H9 (cell line): Measurements from ENCODE around the gene ALB. TPM values are rescaled to one million over a fixed set of nuclear protein-coding genes. Genes with fewer than 3 reads are reported as not detected.

ENCODE experiments used
- DNase-seq: peaks from one replicate; pipeline ENCODE4 v3.0.0-alpha.2; 2017
- H2AFZ ChIP-seq: one replicate; pipeline ENCODE4 v1.6.1; 2013; ENCODE audit warnings: mild to moderate bottlenecking, low read length, control low read depth, moderate library complexity
- H2AK5ac ChIP-seq: 2 replicates; pipeline ENCODE4 v1.6.1; 2013; ENCODE audit warnings: low read length, control low read depth, mixed read lengths; ENCODE audit not compliant: insufficient read length
- H2BK120ac ChIP-seq: one replicate; pipeline ENCODE4 v1.6.1; 2013; ENCODE audit warnings: low read depth, mild to moderate bottlenecking, low read length, control low read depth, inconsistent platforms; ENCODE audit not compliant: poor library complexity, severe bottlenecking
- H2BK12ac ChIP-seq: 2 replicates; pipeline ENCODE4 v1.6.1; 2013; ENCODE audit warnings: low read length, control low read depth, mixed read lengths, low read depth; ENCODE audit not compliant: insufficient read length
- H2BK15ac ChIP-seq: 2 replicates; pipeline ENCODE4 v1.6.1; 2013; ENCODE audit warnings: low read depth, low read length, control low read depth
- H2BK20ac ChIP-seq: one replicate; pipeline ENCODE4 v1.6.1; 2013; ENCODE audit warnings: low read depth, mild to moderate bottlenecking, low read length, control low read depth, inconsistent platforms; ENCODE audit not compliant: poor library complexity, severe bottlenecking
- H2BK5ac ChIP-seq: 2 replicates; pipeline ENCODE4 v1.6.1; 2013; ENCODE audit warnings: low read length, control low read depth, mixed read lengths; ENCODE audit not compliant: insufficient read length
- H3K14ac ChIP-seq: 2 replicates; pipeline ENCODE4 v1.6.1; 2013; ENCODE audit warnings: low read length, control low read depth; ENCODE audit not compliant: insufficient read depth
- H3K18ac ChIP-seq: 2 replicates; pipeline ENCODE4 v1.6.1; 2013; ENCODE audit warnings: low read depth, mild to moderate bottlenecking, mixed read lengths, low read length, control low read depth; ENCODE audit not compliant: insufficient read length
- H3K23ac ChIP-seq: 2 replicates; pipeline ENCODE4 v1.6.1; 2013; ENCODE audit warnings: low read length, control low read depth, mixed read lengths, low read depth; ENCODE audit not compliant: insufficient read length
- H3K23me2 ChIP-seq: 2 replicates; pipeline ENCODE4 v1.6.1; 2013; ENCODE audit warnings: low read depth, mild to moderate bottlenecking, mixed read lengths, low read length, control low read depth; ENCODE audit not compliant: insufficient read length, poor library complexity, severe bottlenecking
- H3K27ac ChIP-seq: 2 replicates; pipeline ENCODE4 v1.5.1; 2013; ENCODE audit warnings: low read length, control low read depth, mixed read lengths, low read depth; ENCODE audit not compliant: insufficient read length
- H3K27me3 ChIP-seq: 2 replicates; pipeline ENCODE4 v1.6.1; 2013; ENCODE audit warnings: low read length, control low read depth, inconsistent platforms; ENCODE audit not compliant: insufficient read depth
- H3K4ac ChIP-seq: 2 replicates; pipeline ENCODE4 v1.6.1; 2013; ENCODE audit warnings: low read depth, mild to moderate bottlenecking, control low read depth, inconsistent platforms, low read length, moderate library complexity
- H3K4me1 ChIP-seq: 2 replicates; pipeline ENCODE4 v1.6.1; 2013; ENCODE audit warnings: low read length, control low read depth, inconsistent platforms; ENCODE audit not compliant: insufficient read depth
- H3K4me2 ChIP-seq: 2 replicates; pipeline ENCODE4 v1.6.1; 2013; ENCODE audit warnings: low read length, control low read depth, mixed read lengths; ENCODE audit not compliant: insufficient read length, insufficient read depth
- H3K56ac ChIP-seq: 2 replicates; pipeline ENCODE4 v1.6.1; 2013; ENCODE audit warnings: low read depth, mild to moderate bottlenecking, mixed read lengths, low read length, control low read depth; ENCODE audit not compliant: insufficient read length
- H3K79me1 ChIP-seq: 2 replicates; pipeline ENCODE4 v1.6.1; 2013; ENCODE audit warnings: low read depth, mild to moderate bottlenecking, moderate library complexity, low read length, control low read depth, inconsistent platforms; ENCODE audit not compliant: insufficient read depth, poor library complexity, severe bottlenecking
- H3K79me2 ChIP-seq: 2 replicates; pipeline ENCODE4 v1.6.1; 2013; ENCODE audit warnings: low read length, control low read depth, inconsistent platforms; ENCODE audit not compliant: insufficient read depth
- H3K9ac ChIP-seq: 2 replicates; pipeline ENCODE4 v1.6.1; 2013; ENCODE audit warnings: low read length, control low read depth, mixed read lengths; ENCODE audit not compliant: insufficient read length; ENCODE audit errors: extremely low read depth
- H3K9me3 ChIP-seq: one replicate; pipeline ENCODE4 v1.6.1; 2013; ENCODE audit warnings: low read depth, low read length, inconsistent platforms; ENCODE audit not compliant: control insufficient read depth
- H3T11ph ChIP-seq: one replicate; pipeline ENCODE4 v1.6.1; 2013; ENCODE audit warnings: mild to moderate bottlenecking, low read length, control low read depth, inconsistent platforms
- H4K20me1 ChIP-seq: one replicate; pipeline ENCODE4 v1.6.1; 2013; ENCODE audit not compliant: control insufficient read depth, insufficient read length, insufficient read depth
- H4K5ac ChIP-seq: 2 replicates; pipeline ENCODE4 v1.6.1; 2013; ENCODE audit warnings: low read depth, mild to moderate bottlenecking, mixed read lengths, low read length, control low read depth; ENCODE audit not compliant: insufficient read length
- H4K8ac ChIP-seq: replicated peaks from 2 replicates; pipeline ENCODE4 v1.6.1; 2013; ENCODE audit warnings: low read length, control low read depth, mixed read lengths, low read depth; ENCODE audit not compliant: insufficient read length
- H4K91ac ChIP-seq: 2 replicates; pipeline ENCODE4 v1.6.1; 2013; ENCODE audit warnings: low read depth, mild to moderate bottlenecking, moderate library complexity, mixed read lengths, low read length, control low read depth; ENCODE audit not compliant: insufficient read length
- H3K27ac Mint-ChIP-seq, 3 experiments: 2 replicates in 2 of 3; 3 replicates in 1 of 3; pipeline ENCODE4 v1.8.0; 2020 to 2021; ENCODE audit warnings: mixed read lengths in 3 of 3, mild to moderate bottlenecking in 1 of 3, moderate library complexity in 1 of 3
- H3K27me3 Mint-ChIP-seq: 2 replicates; pipeline ENCODE4 v1.8.0; 2021; ENCODE audit warnings: low read depth, mild to moderate bottlenecking, moderate library complexity, mixed read lengths
- H3K36me3 Mint-ChIP-seq, 3 experiments: 2 replicates in 2 of 3; 3 replicates in 1 of 3; pipeline ENCODE4 v1.8.0; 2020 to 2021; ENCODE audit warnings: low read depth in 3 of 3, mixed read lengths in 3 of 3; ENCODE audit not compliant: insufficient read depth in 1 of 3
- H3K4me1 Mint-ChIP-seq, 2 experiments: 2 replicates each; pipeline ENCODE4 v1.8.0; 2020; ENCODE audit warnings: mixed read lengths in 2 of 2
- H3K4me3 Mint-ChIP-seq, 2 experiments: 2 replicates in 1 of 2; 3 replicates in 1 of 2; pipeline ENCODE4 v1.8.0; 2020 to 2021; ENCODE audit warnings: mild to moderate bottlenecking in 2 of 2, mixed read lengths in 2 of 2, moderate library complexity in 1 of 2
- H3K9me3 Mint-ChIP-seq, 2 experiments: 2 replicates in 1 of 2; 3 replicates in 1 of 2; pipeline ENCODE4 v1.8.0; 2020; ENCODE audit warnings: mild to moderate bottlenecking in 2 of 2, mixed read lengths in 2 of 2, moderate library complexity in 1 of 2
- CTCF ChIP-seq: fragments of 200-600 bp; sonication (generic); conservative IDR thresholded peaks from 3 replicates; pipeline ENCODE4 v1.8.0; 2021; ENCODE audit warnings: antibody characterized with exemption, mild to moderate bottlenecking
- WGBS: extraction: QIAGEN DNeasy Blood & Tissue Kit; methylation state at CpG from one replicate; pipeline ENCODE4 v1.1.7; 2013; ENCODE audit warnings: missing lambda C conversion rate, low lambda C conversion rate, mixed read lengths; ENCODE audit not compliant: insufficient read length; ENCODE audit errors: extremely low coverage; 5-methylcytosine and 5-hydroxymethylcytosine counted together
- total RNA-seq: library from RNA; stranded (reverse); gene quantifications from 2 replicates; pipeline ENCODE4 v1.2.1, GENCODE V29; 2021

The ALB gene
- total RNA-seq, 1 experiment from 2014 or later: not detected

GRCh38 chr4:73419106-73420038 is 15.3 kb downstream of the ALB start:
- H4K5ac ChIP-seq: no peak overlapping the region
- WGBS: no CpG with 5 or more reads among the region's 7 CpGs
- Mint-ChIP-seq H3K4me1 (peaks cover 3 to 4% of the 10 kb centered on the region in 2 experiments; a peak in 3 of 4 replicates), H3K9me3 (no peaks in the 10 kb centered on the region), H3K4me3 (no peak overlapping the region), H3K27ac (no peak overlapping the region), H3K27me3 (no peaks in the 10 kb centered on the region), H3K36me3 (no peaks in the 10 kb centered on the region)
- H3K56ac ChIP-seq: no peak overlapping the region
- no peaks in the 10 kb centered on the region for H3K79me1 ChIP-seq
- H2BK15ac ChIP-seq: no peak overlapping the region
- no peak overlapping the region for H2BK5ac ChIP-seq
- H3K9me3 ChIP-seq: no peaks in the 10 kb centered on the region
- H3K27ac ChIP-seq: no peak overlapping the region
- TF ChIP-seq CTCF: no peak
- no peak overlapping the region for H3K4ac ChIP-seq
- H3K18ac ChIP-seq: no peak overlapping the region
- H3K79me2 ChIP-seq: no peaks in the 10 kb centered on the region
- no peaks in the 10 kb centered on the region for H3K23me2 ChIP-seq
- no peak overlapping the region for H4K8ac ChIP-seq
- H2BK12ac ChIP-seq: no peak overlapping the region
- no peak overlapping the region for H2BK120ac ChIP-seq
- H4K91ac ChIP-seq: no peak overlapping the region
- no peak overlapping the region for H3K14ac ChIP-seq
- H3K9ac ChIP-seq: no peak overlapping the region
- H3K4me1 ChIP-seq: no peaks in the 10 kb centered on the region
- no peak overlapping the region for H3K23ac ChIP-seq
- no peak for DNase-seq
- no peak overlapping the region for H3K4me2 ChIP-seq
- H4K20me1 ChIP-seq: no peaks in the 10 kb centered on the region
- no peak overlapping the region for H2AFZ ChIP-seq
- no peak overlapping the region for H2AK5ac ChIP-seq
- H3K27me3 ChIP-seq: no peaks in the 10 kb centered on the region
- no peak overlapping the region for H3T11ph ChIP-seq
- no peak overlapping the region for H2BK20ac ChIP-seq
